ENCODE measurements around the gene CNDP1. TPM values are rescaled to one million over a fixed set of nuclear protein-coding genes. Genes with fewer than 3 reads are reported as not detected.
A peak's percentile ranks its signal among the peaks of the same experiment; 100 is the strongest.

CNDP1 gene
- total RNA-seq, 1 experiment from 2014 or later, result not detected

GRCh38 chr18:74519320-74520095 lies 14.8 kb upstream of the CNDP1 start:
- no peaks in the 10 kb centered on the region for H3K9me3 Mint-ChIP-seq (ENCODE audit: unreplicated experiment)
- no peak overlapping the region for H3K4me3 Mint-ChIP-seq (ENCODE audit: unreplicated experiment)
- CTCF ChIA-PET, result interaction anchor here (0.6 to 1.1 kb wide), 2 partner anchors 12 to 51 kb away, joined by 3 to 5 read pairs; no protein-coding TSS in a partner anchor
- H3K4me1 Mint-ChIP-seq (ENCODE audit: insufficient read depth, unreplicated experiment), result no peaks in the 10 kb centered on the region
- H3K27me3 Mint-ChIP-seq (ENCODE audit: insufficient read depth, unreplicated experiment), result no peaks in the 10 kb centered on the region
- POLR2A ChIA-PET, result interaction anchor here (1.5 kb wide), 1 partner anchor 22 kb away, joined by 3 read pairs; no protein-coding TSS in a partner anchor
- no TSS peak for BruUV-seq (replicated peaks)
- intact Hi-C loops (cut with micrococcal nuclease), result no loop called here
- peaks cover 65% of the 10 kb centered on the region for H3K36me3 Mint-ChIP-seq (ENCODE audit: insufficient read depth, unreplicated experiment)
- TF ChIP-seq, protein P1, sequence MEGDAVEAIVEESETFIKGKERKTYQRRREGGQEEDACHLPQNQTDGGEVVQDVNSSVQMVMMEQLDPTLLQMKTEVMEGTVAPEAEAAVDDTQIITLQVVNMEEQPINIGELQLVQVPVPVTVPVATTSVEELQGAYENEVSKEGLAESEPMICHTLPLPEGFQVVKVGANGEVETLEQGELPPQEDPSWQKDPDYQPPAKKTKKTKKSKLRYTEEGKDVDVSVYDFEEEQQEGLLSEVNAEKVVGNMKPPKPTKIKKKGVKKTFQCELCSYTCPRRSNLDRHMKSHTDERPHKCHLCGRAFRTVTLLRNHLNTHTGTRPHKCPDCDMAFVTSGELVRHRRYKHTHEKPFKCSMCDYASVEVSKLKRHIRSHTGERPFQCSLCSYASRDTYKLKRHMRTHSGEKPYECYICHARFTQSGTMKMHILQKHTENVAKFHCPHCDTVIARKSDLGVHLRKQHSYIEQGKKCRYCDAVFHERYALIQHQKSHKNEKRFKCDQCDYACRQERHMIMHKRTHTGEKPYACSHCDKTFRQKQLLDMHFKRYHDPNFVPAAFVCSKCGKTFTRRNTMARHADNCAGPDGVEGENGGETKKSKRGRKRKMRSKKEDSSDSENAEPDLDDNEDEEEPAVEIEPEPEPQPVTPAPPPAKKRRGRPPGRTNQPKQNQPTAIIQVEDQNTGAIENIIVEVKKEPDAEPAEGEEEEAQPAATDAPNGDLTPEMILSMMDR (IDR thresholded peaks at IDR 0.05; ENCODE audit: unreplicated experiment), result no peak
- DNase-seq (ENCODE audit: unreplicated experiment), result no peak
- no peak overlapping the region for H3K27ac Mint-ChIP-seq (ENCODE audit: low read depth, unreplicated experiment)

DNA sequence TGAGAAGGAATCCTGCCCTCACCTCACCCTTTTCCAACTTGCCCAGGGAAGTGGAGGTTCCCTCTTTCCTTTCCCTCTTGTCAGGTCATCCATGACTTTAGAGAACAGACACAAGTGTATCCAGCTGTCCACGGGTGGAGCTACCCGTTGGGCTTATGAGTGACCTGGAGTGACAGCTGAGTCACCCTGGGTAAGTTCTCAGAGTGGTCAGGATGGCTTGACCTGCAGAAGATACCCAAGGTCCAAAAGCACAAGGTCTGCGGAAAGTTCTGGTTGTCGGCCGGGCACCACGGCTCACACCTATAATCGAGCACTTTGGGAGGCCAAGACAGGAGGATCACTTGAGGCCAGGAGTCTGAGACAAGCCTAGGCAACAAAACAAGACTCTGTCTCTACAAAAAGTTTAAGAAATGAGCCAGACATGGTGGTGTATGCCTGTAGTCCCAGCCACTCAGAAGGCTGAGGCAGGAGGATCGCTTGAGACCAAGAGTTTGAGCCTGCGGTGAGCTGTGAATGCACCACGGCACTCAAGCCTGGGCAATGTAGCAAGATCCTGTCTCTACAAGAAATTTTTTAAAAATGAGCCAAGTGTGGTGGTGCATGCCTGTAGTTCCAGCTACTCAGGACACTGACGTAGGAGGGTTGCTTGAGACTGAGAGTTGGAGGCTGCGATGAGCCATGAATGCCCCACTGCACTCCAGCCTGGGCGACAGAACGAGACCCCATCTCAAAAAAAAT lies 14.0 kb upstream of the CNDP1 start:
- H3K9me3 Mint-ChIP-seq (ENCODE audit: unreplicated experiment), result no peaks in the 10 kb centered on the region
- H3K4me1 Mint-ChIP-seq (ENCODE audit: insufficient read depth, unreplicated experiment), result no peaks in the 10 kb centered on the region
- CTCF ChIA-PET, result interaction anchor here (0.6 to 1.6 kb wide), 4 partner anchors 11 to 50 kb away, joined by 3 to 11 read pairs (median 5); no protein-coding TSS in a partner anchor
- BruUV-seq (replicated peaks), result TSS peak; percentile 84
- TF ChIP-seq, protein P1 (IDR thresholded peaks at IDR 0.05; ENCODE audit: unreplicated experiment), result no peak
- POLR2A ChIA-PET, result interaction anchor here (0.6 to 1.5 kb wide), 4 partner anchors 16 to 31 kb away, joined by 3 to 4 read pairs (median 3); partner anchors contain the start of gene CNDP2
- peaks cover 57% of the 10 kb centered on the region for H3K36me3 Mint-ChIP-seq (ENCODE audit: insufficient read depth, unreplicated experiment)
- no peak overlapping the region for H3K4me3 Mint-ChIP-seq (ENCODE audit: unreplicated experiment)
- no peak overlapping the region for H3K27ac Mint-ChIP-seq (ENCODE audit: low read depth, unreplicated experiment)
- intact Hi-C loops (cut with micrococcal nuclease), result no loop called here
- no peaks in the 10 kb centered on the region for H3K27me3 Mint-ChIP-seq (ENCODE audit: insufficient read depth, unreplicated experiment)
- DNase-seq (ENCODE audit: unreplicated experiment), result no peak

GRCh38 chr18:74521068-74521725 lies 13.1 kb upstream of the CNDP1 start:
- no TSS peak for BruUV-seq (replicated peaks)
- Mint-ChIP-seq H3K4me3 (ENCODE audit: unreplicated experiment) (no peak overlapping the region), H3K27ac (ENCODE audit: low read depth, unreplicated experiment) (no peak overlapping the region), H3K9me3 (ENCODE audit: unreplicated experiment) (no peaks in the 10 kb centered on the region), H3K36me3 (ENCODE audit: insufficient read depth, unreplicated experiment) (peaks cover 48% of the 10 kb centered on the region), H3K27me3 (ENCODE audit: insufficient read depth, unreplicated experiment) (no peaks in the 10 kb centered on the region), H3K4me1 (ENCODE audit: insufficient read depth, unreplicated experiment) (no peaks in the 10 kb centered on the region)
- intact Hi-C loops (cut with micrococcal nuclease), result no loop called here
- TF ChIP-seq, protein P1 (IDR thresholded peaks at IDR 0.05; ENCODE audit: unreplicated experiment), result no peak
- DNase-seq (ENCODE audit: unreplicated experiment), result no peak
- POLR2A ChIA-PET, result interaction anchor here (1.0 to 1.5 kb wide), 4 partner anchors 9 to 25 kb away, joined by 3 to 4 read pairs (median 3); partner anchors contain the start of gene CNDP2
- CTCF ChIA-PET, result interaction anchor here (0.6 to 1.6 kb wide), 4 partner anchors 18 to 275 kb away, joined by 3 to 11 read pairs (median 5); no protein-coding TSS in a partner anchor

All from MCF 10A (cell line).